K562 (cell line): Measurements from ENCODE around the gene TTC27. TPM values are rescaled to one million over a fixed set of nuclear protein-coding genes. Genes with fewer than 3 reads are reported as not detected.
A peak's percentile ranks its signal among the peaks of the same experiment; 100 is the strongest.

ENCODE experiments used
- BCL6 ChIP-seq: fragments of 250-450 bp; sonication (Bioruptor Pico); IDR thresholded peaks from 2 replicates; pipeline ENCODE4 v1.4.0; 2020
- BCOR ChIP-seq: fragments of 450-650 bp; IDR thresholded peaks from 2 replicates; pipeline ENCODE4 v1.6.1; 2016
- CBX5 ChIP-seq: IDR thresholded peaks from 2 replicates; pipeline ENCODE4 v1.6.1; 2014; ENCODE audit warnings: low read depth, borderline replicate concordance
- CCNT2 ChIP-seq: IDR thresholded peaks from 2 replicates; pipeline ENCODE4 v1.6.1; 2011; ENCODE audit warnings: borderline replicate concordance, low read depth, mild to moderate bottlenecking, moderate library complexity, mixed read lengths, low read length; ENCODE audit not compliant: insufficient read length; ENCODE audit errors: extremely low read depth
- FOXM1 ChIP-seq, 2 experiments: fragments of 450-650 bp in 1 of 2; sonication (generic) in 1 of 2; formaldehyde crosslinking in 1 of 2; IDR thresholded peaks; 2 replicates each; pipeline versions ENCODE4 v1.6.1 to v1.9.0; 2017 to 2022; ENCODE audit warnings: low read depth in 2 of 2, mild to moderate bottlenecking in 2 of 2, missing genetic modification reagents in 1 of 2, moderate library complexity in 1 of 2
- KLF10 ChIP-seq: fragments of 250-450 bp; sonication (Bioruptor Pico); IDR thresholded peaks from 2 replicates; pipeline ENCODE4 v1.6.1; 2021; ENCODE audit warnings: matching md5 sums
- MAFF ChIP-seq: IDR thresholded peaks from 2 replicates; pipeline ENCODE4 v1.6.1; 2012; ENCODE audit warnings: low read length, improper control_type of control experiment
- MTA3 ChIP-seq: fragments of 450-650 bp; formaldehyde crosslinking; IDR thresholded peaks from 2 replicates; pipeline ENCODE4 v1.6.1; 2017; ENCODE audit warnings: mild to moderate bottlenecking, borderline replicate concordance
- NR3C1 ChIP-seq: sonication (generic); formaldehyde crosslinking; IDR thresholded peaks from 2 replicates; pipeline ENCODE4 v1.8.1; 2022; ENCODE audit warnings: missing genetic modification reagents
- RBM17 ChIP-seq: fragments of 200-400 bp; formaldehyde crosslinking; IDR thresholded peaks from 2 replicates; pipeline ENCODE4 v1.6.1; 2017; ENCODE audit warnings: low read depth, mild to moderate bottlenecking, low read length, borderline replicate concordance
- TAF1 ChIP-seq: IDR thresholded peaks from 2 replicates; pipeline ENCODE4 v1.6.1; 2011; ENCODE audit warnings: mild to moderate bottlenecking, low read length, moderate library complexity; ENCODE audit not compliant: insufficient read depth, control insufficient read depth, severe bottlenecking; ENCODE audit errors: extremely low read depth
- TARDBP ChIP-seq: fragments of 450-650 bp; IDR thresholded peaks from 2 replicates; pipeline ENCODE4 v1.6.1; 2016
- TOE1 ChIP-seq, 2 experiments: fragments of 450-650 bp in 1 of 2; sonication (generic) in 1 of 2; formaldehyde crosslinking in 1 of 2; IDR thresholded peaks; 2 replicates each; pipeline versions ENCODE4 v1.7.1 to v1.8.0; 2016 to 2022; ENCODE audit warnings: borderline replicate concordance in 2 of 2, mild to moderate bottlenecking in 2 of 2, antibody characterized with exemption in 1 of 2, inconsistent platforms in 1 of 2, low read depth in 1 of 2, missing genetic modification reagents in 1 of 2, moderate library complexity in 1 of 2
- TRIM24 ChIP-seq, 2 experiments: fragments of 450-650 bp; IDR thresholded peaks; 2 replicates each; pipeline ENCODE4 v1.6.1; 2016
- ZKSCAN8 ChIP-seq: fragments of 200-800 bp; sonication (Bioruptor generic); IDR thresholded peaks from 2 replicates; pipeline ENCODE4 v1.6.1; 2016; ENCODE audit warnings: missing genetic modification characterization, missing compliant biosample characterization
- ZNF431 ChIP-seq: sonication (generic); formaldehyde crosslinking; IDR thresholded peaks from 2 replicates; pipeline ENCODE4 v1.8.0; 2022; ENCODE audit warnings: mild to moderate bottlenecking, missing genetic modification reagents
- ZNF561 ChIP-seq: fragments of 450-650 bp; formaldehyde crosslinking; conservative IDR thresholded peaks from 2 replicates; pipeline ENCODE4 v1.4.0; 2020; ENCODE audit warnings: mild to moderate bottlenecking, moderate library complexity
- ZNF586 ChIP-seq: fragments of 450-650 bp; formaldehyde crosslinking; conservative IDR thresholded peaks from 2 replicates; pipeline ENCODE4 v1.4.0; 2020; ENCODE audit warnings: mild to moderate bottlenecking, moderate library complexity
- polyA plus RNA-seq, 8 experiments: library from polyadenylated mRNA; depleted of rRNA in 4 of 8; stranded (reverse) in 5 of 8; unstranded in 3 of 8; fragments of >200 nt; fragmentation: Nextera tagmentation in 2 of 8; fragmentation: Illumina TruSeq in 1 of 8; extraction: Ambion mirVana in 2 of 8; extraction: Trizol in 1 of 8; gene quantifications; 2 replicates each; pipeline versions ENCODE4 v1.2.1 to v1.2.3, GENCODE V29; 2011 to 2014; ENCODE audit warnings: inconsistent platforms in 1 of 8, missing spikeins in 1 of 8
- total RNA-seq, 7 experiments: library from RNA; depleted of rRNA in 6 of 7; stranded (reverse); fragments of >200 nt in 6 of 7; fragmentation: Illumina TruSeq in 2 of 7; extraction: Trizol in 2 of 7; gene quantifications; 2 replicates each; pipeline versions ENCODE4 v1.2.1 to v1.2.3, GENCODE V29; 2011 to 2021; ENCODE audit warnings: low replicate concordance in 1 of 7
- TF ChIP-seq, protein P1 (sequence below), 3 experiments: fragments of 200-800 bp in 1 of 3; fragments of 250-450 bp in 1 of 3; fragments of 450-650 bp in 1 of 3; sonication (Bioruptor Pico) in 1 of 3; sonication (Bioruptor generic) in 1 of 3; formaldehyde crosslinking in 1 of 3; IDR thresholded peaks; 2 replicates each; pipeline versions ENCODE4 v1.6.1 to v1.8.0; 2016 to 2022; ENCODE audit warnings: mild to moderate bottlenecking in 2 of 3, missing genetic modification characterization in 2 of 3, missing compliant biosample characterization in 1 of 3, moderate library complexity in 1 of 3
- TF ChIP-seq, protein P2 (sequence below): sonication (generic); formaldehyde crosslinking; IDR thresholded peaks from 2 replicates; pipeline ENCODE4 v1.8.0; 2022; ENCODE audit warnings: mild to moderate bottlenecking, missing genetic modification reagents, borderline replicate concordance
- TF ChIP-seq, protein P3 (sequence below): sonication (generic); formaldehyde crosslinking; IDR thresholded peaks from 2 replicates; pipeline ENCODE4 v1.9.0; 2022; ENCODE audit warnings: mild to moderate bottlenecking, missing genetic modification reagents

The TTC27 gene
- total and polyA plus RNA-seq, 9 of the 15 experiments (the other 6 are each of a cell fraction or from before 2014, with no cell fraction given): 44.3 to 93.4 (median 57.3) TPM

DNA sequence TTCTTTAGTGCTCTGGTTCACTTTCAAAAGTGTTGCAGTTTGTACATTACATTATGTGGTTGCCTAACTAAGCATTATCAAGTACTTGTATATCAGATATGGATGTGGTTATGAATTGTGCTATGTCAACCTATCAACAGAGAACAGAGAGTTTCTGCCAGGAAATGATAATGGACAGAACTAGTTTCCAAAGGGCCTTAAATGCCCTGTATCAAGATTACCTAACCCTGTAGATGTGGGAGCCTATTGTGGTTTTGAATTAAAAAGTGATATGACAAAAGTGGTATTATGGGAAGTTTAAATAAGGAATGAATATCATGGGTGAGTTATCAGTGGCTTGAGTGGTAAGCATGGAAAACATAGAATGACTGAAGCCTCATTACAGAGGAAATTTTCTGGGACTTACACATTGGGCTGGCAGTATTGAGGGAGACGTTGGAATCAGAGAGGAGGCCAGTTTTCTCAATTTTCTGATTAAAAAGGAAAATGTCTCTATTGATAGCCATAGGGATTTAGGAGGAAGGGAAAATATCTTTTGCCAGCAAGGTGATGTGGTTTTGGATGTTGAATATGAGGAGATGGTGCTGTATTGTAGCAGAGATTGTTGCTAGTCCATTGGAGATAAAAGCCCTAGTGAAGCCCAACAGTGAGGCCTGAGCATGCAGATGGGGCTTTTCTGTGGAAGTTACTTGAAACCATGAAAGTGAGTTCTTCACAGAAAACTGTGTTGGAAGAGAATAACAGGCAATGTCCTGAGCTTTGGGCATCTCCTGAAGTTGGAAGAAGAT lies 140.7 kb downstream of the TTC27 start (continued):
- TF ChIP-seq, protein P1, sequence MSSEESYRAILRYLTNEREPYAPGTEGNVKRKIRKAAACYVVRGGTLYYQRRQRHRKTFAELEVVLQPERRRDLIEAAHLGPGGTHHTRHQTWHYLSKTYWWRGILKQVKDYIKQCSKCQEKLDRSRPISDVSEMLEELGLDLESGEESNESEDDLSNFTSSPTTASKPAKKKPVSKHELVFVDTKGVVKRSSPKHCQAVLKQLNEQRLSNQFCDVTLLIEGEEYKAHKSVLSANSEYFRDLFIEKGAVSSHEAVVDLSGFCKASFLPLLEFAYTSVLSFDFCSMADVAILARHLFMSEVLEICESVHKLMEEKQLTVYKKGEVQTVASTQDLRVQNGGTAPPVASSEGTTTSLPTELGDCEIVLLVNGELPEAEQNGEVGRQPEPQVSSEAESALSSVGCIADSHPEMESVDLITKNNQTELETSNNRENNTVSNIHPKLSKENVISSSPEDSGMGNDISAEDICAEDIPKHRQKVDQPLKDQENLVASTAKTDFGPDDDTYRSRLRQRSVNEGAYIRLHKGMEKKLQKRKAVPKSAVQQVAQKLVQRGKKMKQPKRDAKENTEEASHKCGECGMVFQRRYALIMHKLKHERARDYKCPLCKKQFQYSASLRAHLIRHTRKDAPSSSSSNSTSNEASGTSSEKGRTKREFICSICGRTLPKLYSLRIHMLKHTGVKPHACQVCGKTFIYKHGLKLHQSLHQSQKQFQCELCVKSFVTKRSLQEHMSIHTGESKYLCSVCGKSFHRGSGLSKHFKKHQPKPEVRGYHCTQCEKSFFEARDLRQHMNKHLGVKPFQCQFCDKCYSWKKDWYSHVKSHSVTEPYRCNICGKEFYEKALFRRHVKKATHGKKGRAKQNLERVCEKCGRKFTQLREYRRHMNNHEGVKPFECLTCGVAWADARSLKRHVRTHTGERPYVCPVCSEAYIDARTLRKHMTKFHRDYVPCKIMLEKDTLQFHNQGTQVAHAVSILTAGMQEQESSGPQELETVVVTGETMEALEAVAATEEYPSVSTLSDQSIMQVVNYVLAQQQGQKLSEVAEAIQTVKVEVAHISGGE (CRISPR knock-in tag; IDR thresholded peaks at IDR 0.05): peak in 1 of 3 experiments; percentile 68; a peak in 2 of 6 replicates
- TF ChIP-seq CCNT2 (peak; percentile 93), TARDBP (peak; percentile 69; the same call in 1 of the 2 replicates), TAF1 (no peak), MAFF (peak; percentile 40; the same call in 1 of the 2 replicates), TOE1 (IDR thresholded peaks at IDR 0.05; ENCODE audit: borderline replicate concordance) (no peak), TOE1 (CRISPR knock-in tag; IDR thresholded peaks at IDR 0.05; ENCODE audit: borderline replicate concordance, low read depth) (no peak), NR3C1 (CRISPR knock-in tag) (no peak), KLF10 (CRISPR knock-in tag) (no peak), FOXM1 (IDR thresholded peaks at IDR 0.05; ENCODE audit: low read depth) (peak; percentile 96), FOXM1 (CRISPR knock-in tag; IDR thresholded peaks at IDR 0.05; ENCODE audit: low read depth) (no peak), MTA3 (peak; percentile 55; the same call in 1 of the 2 replicates), ZNF431 (no peak), ZNF586 (CRISPR knock-in tag) (no peak), BCOR (peak; percentile 79; the same call in 1 of the 2 replicates), BCL6 (no peak), ZNF561 (CRISPR knock-in tag) (no peak), RBM17 (no peak), ZKSCAN8 (CRISPR knock-in tag) (no peak), CBX5 (no peak), TRIM24 (IDR thresholded peaks at IDR 0.05) (peak; percentile 94 to 95)
- TF ChIP-seq, protein P2, sequence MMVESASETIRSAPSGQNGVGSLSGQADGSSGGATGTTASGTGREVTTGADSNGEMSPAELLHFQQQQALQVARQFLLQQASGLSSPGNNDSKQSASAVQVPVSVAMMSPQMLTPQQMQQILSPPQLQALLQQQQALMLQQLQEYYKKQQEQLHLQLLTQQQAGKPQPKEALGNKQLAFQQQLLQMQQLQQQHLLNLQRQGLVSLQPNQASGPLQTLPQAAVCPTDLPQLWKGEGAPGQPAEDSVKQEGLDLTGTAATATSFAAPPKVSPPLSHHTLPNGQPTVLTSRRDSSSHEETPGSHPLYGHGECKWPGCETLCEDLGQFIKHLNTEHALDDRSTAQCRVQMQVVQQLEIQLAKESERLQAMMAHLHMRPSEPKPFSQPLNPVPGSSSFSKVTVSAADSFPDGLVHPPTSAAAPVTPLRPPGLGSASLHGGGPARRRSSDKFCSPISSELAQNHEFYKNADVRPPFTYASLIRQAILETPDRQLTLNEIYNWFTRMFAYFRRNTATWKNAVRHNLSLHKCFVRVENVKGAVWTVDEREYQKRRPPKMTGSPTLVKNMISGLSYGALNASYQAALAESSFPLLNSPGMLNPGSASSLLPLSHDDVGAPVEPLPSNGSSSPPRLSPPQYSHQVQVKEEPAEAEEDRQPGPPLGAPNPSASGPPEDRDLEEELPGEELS (CRISPR knock-in tag): no peak
- TF ChIP-seq, protein P3, sequence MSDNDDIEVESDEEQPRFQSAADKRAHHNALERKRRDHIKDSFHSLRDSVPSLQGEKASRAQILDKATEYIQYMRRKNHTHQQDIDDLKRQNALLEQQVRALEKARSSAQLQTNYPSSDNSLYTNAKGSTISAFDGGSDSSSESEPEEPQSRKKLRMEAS: no peak
